ENCODE measurements around the gene TRNAU1AP.

TRNAU1AP gene

GRCh38 chr1:28604962-28605361 lies 52.1 kb downstream of the TRNAU1AP start:
- DNase-seq (ENCODE audit: low read depth in 2 of 2) = no peak

- DNase-seq (ENCODE audit: low read depth in 2 of 2) = no peak
Measured at GRCh38 chr1:28606771-28607170, 53.9 kb downstream of the TRNAU1AP start.

DNA sequence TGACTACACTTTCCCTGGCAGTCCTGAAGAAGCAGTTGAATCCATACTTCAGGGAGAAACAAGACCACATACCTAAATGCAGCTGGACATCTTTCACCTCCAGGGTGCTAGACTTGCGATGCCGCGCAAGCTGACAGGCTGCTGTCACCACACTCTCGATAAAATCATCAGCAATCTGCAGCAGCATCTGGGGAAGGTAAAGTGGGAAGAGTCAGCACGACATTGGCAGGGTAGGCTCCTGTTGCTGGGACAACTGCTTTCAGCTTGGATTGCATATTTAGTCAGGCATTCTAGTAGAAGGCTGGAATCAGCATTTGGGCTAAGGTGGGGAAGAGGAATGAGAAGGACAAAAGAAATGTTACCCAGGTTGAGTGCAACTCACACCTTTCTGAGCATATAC lies 60.3 kb downstream of the TRNAU1AP start:
- no peak for DNase-seq (ENCODE audit: low read depth in 2 of 2)

All from stimulated activated CD8-positive, alpha-beta memory T cell treated with anti-CD3 and anti-CD28 coated beads, Interleukin-2, amount 100 ng/mL, for 1 hour (primary cell).